HG02840 (cell line): ENCODE results near the gene SSR4.

Source experiments
- ATAC-seq: cut with Tn5 transposase; IDR thresholded peaks from one replicate; pipeline ENCODE4 v1.9.1; 2021; ENCODE audit warnings: mild to moderate bottlenecking, moderate library complexity, moderate number of reproducible peaks; ENCODE audit not compliant: unreplicated experiment, low FRiP score

Gene SSR4

GRCh38 chrX:153780678-153781427 is 13.6 kb upstream of the SSR4 start, which contains the start of gene SRPK3:
TSS of gene SRPK3 (plus strand) at chrX:153781041. CDS start at chrX:153781087, 46 bp downstream.
- no peak for ATAC-seq

DNA sequence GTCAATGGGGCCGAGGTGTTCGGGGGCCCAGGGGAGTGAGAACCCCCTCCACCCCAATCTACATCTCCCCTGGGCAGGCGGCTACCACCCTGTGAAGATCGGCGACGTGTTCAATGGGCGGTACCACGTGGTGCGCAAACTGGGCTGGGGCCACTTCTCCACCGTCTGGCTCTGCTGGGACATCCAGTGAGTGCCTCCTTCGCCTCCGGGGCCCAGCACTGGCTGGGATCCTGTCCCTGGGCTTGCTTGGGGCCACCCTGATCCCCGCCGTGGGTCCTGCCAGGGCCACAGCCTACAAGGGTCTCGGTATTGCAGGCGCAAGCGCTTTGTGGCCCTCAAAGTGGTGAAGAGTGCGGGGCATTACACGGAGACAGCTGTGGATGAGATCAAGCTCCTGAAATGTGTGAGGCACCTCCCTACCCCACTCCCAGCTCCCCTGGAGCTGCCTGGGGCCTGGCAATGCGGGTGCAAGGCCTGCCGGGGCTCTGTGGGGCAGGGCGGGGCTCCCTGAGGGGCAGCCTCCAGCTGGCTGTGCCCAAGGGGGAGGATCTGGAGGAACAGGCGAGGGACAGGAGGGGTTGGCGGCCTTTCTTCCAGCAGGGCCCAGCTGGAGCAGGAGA is 12.9 kb upstream of the SSR4 start:
- no peak for ATAC-seq

GRCh38 chrX:153782313-153782712 is 12.2 kb upstream of the SSR4 start:
- no peak for ATAC-seq

- no peak for ATAC-seq
These were observed 11.6 kb upstream of the SSR4 start for GRCh38 chrX:153782871-153783270.

DNA sequence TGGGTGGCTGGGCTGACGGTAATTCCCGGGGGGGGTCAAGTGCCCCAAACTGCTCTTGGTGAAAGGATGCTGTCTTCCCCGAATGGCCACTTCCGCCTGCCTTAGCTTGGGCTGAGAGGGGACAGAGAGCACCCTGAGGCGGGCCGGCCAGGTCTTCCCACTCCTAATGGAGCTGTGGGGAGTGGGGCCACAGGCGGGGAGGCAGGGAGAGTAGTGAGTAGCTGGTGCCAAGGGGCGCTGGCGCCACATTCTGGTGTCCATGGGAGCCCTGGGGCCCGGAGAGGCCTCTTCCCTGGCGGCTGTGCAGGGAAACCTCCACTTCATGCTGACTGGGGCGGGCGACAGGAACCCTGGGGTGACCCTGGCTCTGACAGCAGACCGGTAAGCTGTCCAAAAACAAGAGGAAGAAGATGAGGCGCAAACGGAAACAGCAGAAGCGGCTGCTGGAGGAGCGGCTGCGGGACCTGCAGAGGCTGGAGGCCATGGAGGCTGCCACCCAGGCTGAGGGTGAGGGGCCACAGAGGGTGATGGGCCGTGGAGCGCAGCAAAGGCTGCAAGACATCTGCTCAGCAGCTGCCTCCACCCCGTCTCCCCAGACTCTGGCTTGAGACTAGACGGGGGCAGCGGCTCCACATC is 11.0 kb upstream of the SSR4 start:
- ATAC-seq: no peak

GRCh38 chrX:153784325-153784967 is 10.0 kb upstream of the SSR4 start:
- ATAC-seq: no peak

DNA sequence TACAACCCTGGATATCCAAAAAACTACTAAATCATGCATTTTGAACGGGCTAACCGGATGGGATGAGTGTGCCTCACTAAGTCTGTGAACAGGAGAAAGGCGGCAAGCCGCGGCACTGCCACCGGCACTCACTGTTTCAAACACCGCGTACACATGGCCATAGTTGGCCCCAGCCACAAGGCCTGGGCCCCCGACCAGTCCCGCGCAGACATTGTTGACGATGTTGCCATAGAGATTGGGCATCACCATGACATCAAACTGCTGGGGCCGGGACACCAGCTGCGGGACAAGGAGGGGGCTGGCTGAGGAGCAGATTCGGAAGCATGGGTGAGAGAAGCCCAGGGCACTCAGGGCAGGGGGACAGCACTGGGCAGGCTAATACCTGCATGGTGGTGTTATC is 7.8 kb upstream of the SSR4 start:
- no peak for ATAC-seq

DNA sequence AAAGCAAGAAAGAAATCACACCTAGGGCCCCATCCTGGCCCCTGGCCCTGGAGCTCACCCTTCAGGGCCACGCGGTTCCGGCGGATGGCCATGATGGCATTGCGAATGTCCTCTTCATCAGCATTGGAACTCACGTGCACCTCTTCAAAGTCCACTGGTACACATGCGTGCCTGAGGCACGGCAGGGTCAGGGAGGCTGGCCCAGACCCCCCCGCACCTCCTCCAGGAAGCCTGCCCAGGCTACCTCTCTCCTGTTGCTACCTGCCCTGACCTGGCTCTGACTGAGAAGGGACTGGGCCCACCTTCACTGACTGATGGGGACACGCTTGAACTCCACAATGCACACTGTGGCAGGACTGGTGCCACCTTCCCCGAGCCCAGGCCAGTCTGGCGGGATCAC is 4.8 kb upstream of the SSR4 start:
- no peak for ATAC-seq

DNA sequence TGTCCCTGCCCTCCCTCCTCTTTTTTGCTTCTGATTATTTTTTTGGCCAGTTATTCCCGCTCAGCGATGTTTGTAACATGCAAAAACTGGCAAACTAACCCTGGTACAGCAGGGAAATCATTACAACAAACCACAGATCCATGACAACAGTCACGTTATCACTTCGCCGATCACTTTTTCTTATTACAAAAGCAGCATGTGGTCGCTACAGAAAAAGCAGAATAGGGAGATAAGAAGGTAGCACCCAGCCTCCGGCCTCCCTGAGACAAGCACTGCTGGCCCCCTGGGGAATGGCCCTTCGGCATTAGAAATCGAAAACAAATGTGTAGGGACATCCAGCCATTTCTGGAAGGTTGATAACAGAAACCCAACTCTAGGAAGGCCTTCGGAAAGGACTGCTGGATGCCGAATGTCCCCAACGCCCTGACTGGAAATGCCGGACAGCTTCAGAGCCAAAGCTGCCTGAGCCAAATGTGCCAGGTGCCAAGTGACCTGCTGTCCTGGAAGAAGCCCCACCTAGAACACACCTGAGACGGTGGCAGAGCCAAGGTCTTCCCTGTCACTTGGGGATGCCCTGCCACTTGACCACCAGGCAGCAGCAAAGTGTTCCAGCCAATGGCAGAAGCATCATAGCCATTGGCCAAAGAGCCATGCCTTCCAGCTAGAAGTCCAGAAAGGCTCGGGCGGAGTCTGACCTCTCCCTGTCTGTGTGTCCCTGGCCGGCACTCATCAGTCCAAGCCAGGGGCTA is 3.2 kb upstream of the SSR4 start:
- no peak for ATAC-seq

DNA sequence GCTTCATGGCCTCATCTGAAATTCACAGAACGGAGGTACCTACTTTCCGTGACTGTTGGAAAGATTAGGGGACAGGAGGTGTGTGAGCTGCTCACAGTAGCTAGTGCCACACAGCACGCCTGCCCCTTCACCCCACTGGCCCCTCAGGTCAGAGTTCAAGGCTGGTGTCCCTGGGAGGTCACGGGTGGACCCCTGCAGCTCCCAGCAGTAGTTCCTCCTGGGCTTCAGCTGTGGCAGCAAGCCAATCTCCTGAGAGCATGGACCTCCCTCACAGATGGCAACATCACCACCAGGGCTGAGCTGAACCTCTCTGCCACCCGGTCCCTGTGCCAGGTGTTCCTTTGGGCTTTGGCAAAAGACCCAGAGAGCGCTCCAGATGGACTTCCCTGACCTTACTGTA is 2.1 kb upstream of the SSR4 start:
- no peak for ATAC-seq

DNA sequence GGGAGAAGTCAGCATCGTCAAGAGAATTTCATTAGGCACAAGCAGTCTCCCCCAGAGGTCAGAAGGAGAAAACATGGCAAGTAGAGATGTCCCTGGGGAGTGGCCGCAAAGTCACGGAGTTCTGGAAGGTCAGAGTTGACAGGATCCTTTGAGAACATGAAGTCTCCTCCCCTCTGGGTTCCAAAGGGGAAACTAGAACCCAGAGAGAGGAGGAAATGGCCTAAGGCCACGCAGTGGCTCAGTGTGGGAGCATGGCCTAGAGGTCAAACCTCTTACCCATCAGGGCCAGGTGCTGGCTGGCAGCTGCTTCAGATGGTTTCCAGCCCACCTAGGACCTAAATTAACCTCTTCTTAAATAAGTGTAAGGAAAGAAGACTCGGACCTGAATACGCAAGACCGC is 1.2 kb upstream of the SSR4 start:
- ATAC-seq: no peak

- no peak for ATAC-seq
These were observed 689 bp downstream of the SSR4 start for GRCh38 chrX:153794897-153795816.

DNA sequence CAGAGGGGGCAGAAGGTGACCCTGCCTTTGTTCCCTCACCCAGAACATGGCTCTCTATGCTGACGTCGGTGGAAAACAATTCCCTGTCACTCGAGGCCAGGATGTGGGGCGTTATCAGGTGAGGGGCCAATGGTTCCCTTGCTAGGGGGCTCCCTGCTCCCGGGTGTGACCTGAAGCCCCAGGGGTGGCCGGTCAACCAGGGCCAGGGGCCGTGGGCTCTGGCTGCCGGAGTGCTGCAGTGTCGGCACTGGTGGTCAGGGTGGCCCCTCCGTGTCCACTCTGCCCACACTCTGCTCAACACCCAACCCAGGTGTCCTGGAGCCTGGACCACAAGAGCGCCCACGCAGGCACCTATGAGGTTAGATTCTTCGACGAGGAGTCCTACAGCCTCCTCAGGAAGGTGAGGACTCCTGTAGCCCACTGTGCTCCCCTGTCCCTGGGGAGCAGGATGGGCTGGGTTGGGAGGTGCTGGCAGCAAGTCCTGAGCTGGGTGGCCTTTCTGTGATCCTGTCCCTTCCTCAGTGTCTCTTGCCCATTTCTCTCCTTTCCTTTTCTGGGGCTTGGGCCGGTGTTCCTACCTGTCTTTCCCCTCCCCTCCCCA is 3.0 kb downstream of the SSR4 start:
- ATAC-seq: no peak

- ATAC-seq: no peak
These were observed 4.9 kb downstream of the SSR4 start for GRCh38 chrX:153799326-153799725.

DNA sequence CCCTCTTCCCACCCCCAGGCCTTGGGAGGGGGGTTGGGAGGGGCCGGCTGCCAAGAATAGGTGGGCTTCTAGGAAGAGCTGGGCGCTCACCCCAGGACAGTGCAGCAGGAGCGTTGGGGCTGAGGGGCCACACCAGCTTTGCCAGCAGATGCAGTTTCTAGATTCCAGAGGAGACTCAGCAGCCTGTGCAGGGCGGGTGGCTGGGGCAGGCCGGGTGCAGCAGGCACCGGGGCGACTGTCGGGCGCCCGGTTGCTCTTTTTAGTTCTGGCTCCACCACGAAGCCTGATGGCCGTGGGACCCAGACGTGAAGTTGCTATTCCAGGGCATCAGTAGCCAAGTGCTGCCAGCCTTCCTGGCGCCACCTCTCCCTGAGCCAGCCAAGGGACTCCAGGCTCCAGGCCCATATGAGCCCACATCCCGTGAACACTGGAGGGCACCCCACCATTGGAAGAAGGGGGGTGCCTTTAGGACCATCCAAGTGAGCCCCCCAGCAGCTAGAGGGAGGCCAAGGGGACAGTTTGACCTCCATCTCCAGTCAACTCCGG is 5.8 kb downstream of the SSR4 start:
- no peak for ATAC-seq

DNA sequence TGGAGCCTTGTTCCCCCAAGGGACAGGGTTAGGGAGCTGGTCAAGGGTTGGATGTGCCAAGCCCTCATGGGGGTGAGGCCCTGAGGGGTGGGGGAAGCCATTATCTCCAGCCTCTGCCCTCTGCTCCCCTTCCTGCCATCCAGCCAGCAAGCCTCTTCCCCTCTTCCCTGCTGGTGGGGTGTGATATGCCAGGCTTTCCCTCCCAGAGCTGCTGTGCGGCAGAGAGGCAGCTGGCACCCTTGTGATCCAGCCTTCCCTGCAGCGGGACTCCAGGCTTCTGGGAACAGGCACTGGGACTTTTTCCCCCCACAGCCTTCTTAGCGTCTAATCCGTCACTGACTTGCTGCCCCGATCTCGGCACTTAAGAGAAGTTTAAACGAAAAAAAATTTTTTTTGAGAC is 6.3 kb downstream of the SSR4 start:
- ATAC-seq: no peak

GRCh38 chrX:153801669-153802068 is 7.2 kb downstream of the SSR4 start:
- no peak for ATAC-seq

DNA sequence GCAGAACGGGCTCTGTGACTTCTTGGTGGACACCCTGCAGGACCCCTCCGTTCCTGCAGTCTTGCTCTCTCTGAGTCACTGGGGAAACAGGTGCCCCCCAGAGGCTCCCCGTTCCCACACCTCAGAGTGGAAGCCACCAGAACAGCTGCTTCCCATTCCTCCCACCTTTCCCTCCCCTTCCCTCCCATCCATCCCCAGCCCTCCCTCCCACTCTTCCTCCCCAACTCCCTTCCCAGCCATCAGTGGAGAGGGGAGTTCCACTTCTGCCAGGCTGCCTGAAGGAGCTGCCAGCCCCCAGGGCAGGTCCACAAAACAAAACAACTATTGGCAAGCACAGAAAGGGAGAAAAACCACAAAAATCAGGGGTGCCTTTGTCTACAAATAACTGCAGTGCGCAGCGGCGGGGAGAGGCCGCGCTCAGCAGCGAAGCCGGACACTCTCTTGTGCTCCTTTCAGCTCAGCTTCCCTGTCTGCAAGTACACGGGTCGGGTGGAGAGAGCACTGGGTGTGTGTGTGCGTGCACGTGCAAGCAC is 8.1 kb downstream of the SSR4 start:
- ATAC-seq: no peak
